ENCODE data around the gene CCL16. TPM values are rescaled to one million over a fixed set of nuclear protein-coding genes. Genes with fewer than 3 reads are reported as not detected.

The CCL16 gene
- not detected in 2 replicates for total RNA-seq

GRCh38 chr17:35981246-35981645 is at the start of gene CCL16:
CCL16 (minus strand) TSS chr17:35981497; CDS start chr17:35981420, 77 bp downstream.

GRCh38 chr17:36017799-36018198 is 36.5 kb upstream of the CCL16 start, which contains the start of gene CCL23:
CCL23 (minus strand) TSS chr17:36017972; CDS start chr17:36017897, 75 bp downstream.

GRCh38 chr17:36001110-36001771 is 19.9 kb upstream of the CCL16 start, which contains the start of gene CCL15:
CCL15 (minus strand) TSS chr17:36001553; CDS start chr17:36001492, 61 bp downstream.

GRCh38 chr17:35986643-35987042 is 5.3 kb upstream of the CCL16 start, which contains the start of gene CCL14:
CCL14 (minus strand) TSS chr17:35986729; CDS start chr17:35986649, 80 bp downstream.

GRCh38 chr17:35943537-35943936 is 37.8 kb downstream of the CCL16 start, which contains the start of gene LYZL6:
LYZL6 (minus strand) TSS chr17:35943713; CDS start chr17:35939356, 4,357 bp downstream.

GRCh38 chr17:35930211-35931065 is 50.9 kb downstream of the CCL16 start, which contains the start of gene RDM1:
RDM1 (minus strand) TSS chr17:35930773; CDS start chr17:35930727, 46 bp downstream.

Other genes with a start within 250 kb of the CCL16 start
- 2.0 and 3.0 TPM in 2 replicates for gene RASL10B, start 249.9 kb downstream of the CCL16 start, total RNA-seq
- 0.07 and 0.10 TPM in 2 replicates for gene GAS2L2, start 228.3 kb downstream of the CCL16 start, total RNA-seq
- gene C17orf50, start 220.6 kb downstream of the CCL16 start, total RNA-seq, result not detected in 2 replicates
- gene MMP28, start 185.9 kb downstream of the CCL16 start, total RNA-seq, result 0.65 and 1.8 TPM in 2 replicates
- gene TAF15, start 172.0 kb downstream of the CCL16 start, total RNA-seq, result 109 and 127 TPM in 2 replicates
- not detected in 2 replicates for gene HEATR9, start 112.6 kb downstream of the CCL16 start, total RNA-seq
- gene CCL5, start 101.1 kb downstream of the CCL16 start, total RNA-seq, result 0.07 TPM in 1 of 2 replicates, not detected in the other
- gene RDM1, start 50.7 kb downstream of the CCL16 start, total RNA-seq, result 0.59 TPM in 1 of 2 replicates, not detected in the other
- not detected in 2 replicates for gene LYZL6, start 37.8 kb downstream of the CCL16 start, total RNA-seq
- not detected in 2 replicates for gene CCL14, start 5.2 kb upstream of the CCL16 start, total RNA-seq
- not detected in 2 replicates for gene CCL15, start 20.1 kb upstream of the CCL16 start, total RNA-seq
- not detected in 2 replicates for gene CCL23, start 36.5 kb upstream of the CCL16 start, total RNA-seq
- not detected in 2 replicates for gene CCL18, start 82.8 kb upstream of the CCL16 start, total RNA-seq
- gene CCL3, start 108.6 kb upstream of the CCL16 start, total RNA-seq, result not detected in 2 replicates
- not detected in 2 replicates for gene CCL4, start 122.3 kb upstream of the CCL16 start, total RNA-seq
- gene TBC1D3B, start 195.1 kb upstream of the CCL16 start, total RNA-seq, result 1.5 and 4.9 TPM in 2 replicates
- gene CCL3L1, start 215.3 kb upstream of the CCL16 start, total RNA-seq, result not detected in 2 replicates
- 0.13 TPM in 1 of 2 replicates, not detected in the other for gene CCL4L2, start 229.6 kb upstream of the CCL16 start, total RNA-seq